ENCODE measurements around the gene CST1. TPM values are rescaled to one million over a fixed set of nuclear protein-coding genes. Genes with fewer than 3 reads are reported as not detected.
"Not testable (repeated sequence)": the region's sequence is repeated elsewhere in the genome, so short reads cannot be mapped to it uniquely, and the experiment has no call there.

Gene CST1
- not detected in 2 replicates for polyA plus RNA-seq (2011; rRNA removed)
- not detected in 2 replicates for polyA minus RNA-seq (2011; rRNA and poly(A)+ RNA removed)

GRCh38 chr20:23750786-23751185, at the start of gene CST1:
TSS of gene CST1 (minus strand) at chr20:23750935. CDS start at chr20:23750866, 69 bp downstream.
- H3K4me3 ChIP-seq (ENCODE audit: low read depth, low read length); H3K27me3 ChIP-seq (ENCODE audit: control insufficient read depth, insufficient read depth, low read length); DNase-seq (ENCODE audit: low read depth); POLR2A ChIA-PET; H3K36me3 ChIP-seq (ENCODE audit: control insufficient read depth, insufficient read depth, low read length): not testable (repeated sequence)
- CTCF ChIA-PET = interaction anchor here (0.9 kb wide), 1 partner anchor 12 kb away, joined by 3 read pairs; no protein-coding TSS in a partner anchor

- H3K4me3 ChIP-seq (ENCODE audit: low read depth, low read length); DNase-seq (ENCODE audit: low read depth); POLR2A ChIA-PET; H3K27me3 ChIP-seq (ENCODE audit: control insufficient read depth, insufficient read depth, low read length); H3K36me3 ChIP-seq (ENCODE audit: control insufficient read depth, insufficient read depth, low read length): not testable (repeated sequence)
- peak; percentile 69 for TF ChIP-seq CTCF (IDR thresholded peaks at IDR 0.05; ENCODE audit: insufficient read depth, low read depth, low read length)
- CTCF ChIA-PET = interaction anchor here (0.7 to 1.5 kb wide), 5 partner anchors 11 to 204 kb away, joined by 3 to 4 read pairs (median 3); no protein-coding TSS in a partner anchor
Observed at GRCh38 chr20:23799216-23799847, 48.6 kb upstream of the CST1 start.

- Histone ChIP-seq H3K36me3 (ENCODE audit: control insufficient read depth, insufficient read depth, low read length) (no peaks in the 10 kb centered on the region), H3K4me3 (ENCODE audit: low read depth, low read length) (no peak overlapping the region), H3K27me3 (ENCODE audit: control insufficient read depth, insufficient read depth, low read length) (0 out of 2 replicates have a peak, but pooled peaks cover 3% of the 10 kb centered on the region)
- no peak for TF ChIP-seq CTCF (IDR thresholded peaks at IDR 0.05; ENCODE audit: insufficient read depth, low read depth, low read length)
- ChIA-PET CTCF (interaction anchor here (1.0 kb wide), 1 partner anchor 10 kb away, joined by 3 read pairs; no protein-coding TSS in a partner anchor), POLR2A (no interaction called here)
- no peak for DNase-seq (ENCODE audit: low read depth)
Observed at GRCh38 chr20:23795526-23795925, 44.8 kb upstream of the CST1 start.

GRCh38 chr20:23794841-23795240, 44.1 kb upstream of the CST1 start:
- Histone ChIP-seq H3K36me3 (ENCODE audit: control insufficient read depth, insufficient read depth, low read length) (no peaks in the 10 kb centered on the region), H3K27me3 (ENCODE audit: control insufficient read depth, insufficient read depth, low read length) (0 out of 2 replicates have a peak, but pooled peaks cover 3% of the 10 kb centered on the region), H3K4me3 (ENCODE audit: low read depth, low read length) (no peak overlapping the region)
- POLR2A ChIA-PET = no interaction called here
- DNase-seq (ENCODE audit: low read depth) = no peak
- TF ChIP-seq CTCF (IDR thresholded peaks at IDR 0.05; ENCODE audit: insufficient read depth, low read depth, low read length) = no peak
- CTCF ChIA-PET = interaction anchor here (1.0 kb wide), 1 partner anchor 11 kb away, joined by 3 read pairs; no protein-coding TSS in a partner anchor

GRCh38 chr20:23794065-23794464, 43.3 kb upstream of the CST1 start:
- no peak for TF ChIP-seq CTCF (IDR thresholded peaks at IDR 0.05; ENCODE audit: insufficient read depth, low read depth, low read length)
- Histone ChIP-seq H3K27me3 (ENCODE audit: control insufficient read depth, insufficient read depth, low read length) (0 out of 2 replicates have a peak, but pooled peaks cover 3% of the 10 kb centered on the region), H3K36me3 (ENCODE audit: control insufficient read depth, insufficient read depth, low read length) (no peaks in the 10 kb centered on the region), H3K4me3 (ENCODE audit: low read depth, low read length) (no peak overlapping the region)
- POLR2A ChIA-PET = no interaction called here
- no peak for DNase-seq (ENCODE audit: low read depth)
- CTCF ChIA-PET = interaction anchor here (0.6 kb wide), 1 partner anchor 549 kb away, joined by 4 read pairs; no protein-coding TSS in a partner anchor

All from BJ (cell line).